A673 (cell line): ENCODE results near the gene ADAMTS13.

Experiments used
- CTCF ChIP-seq: fragments of 300-800, 200-600 bp; sonication (generic); conservative IDR thresholded peaks from 2 replicates; pipeline ENCODE4 v1.5.1; 2017; ENCODE audit warnings: low read depth, mild to moderate bottlenecking, antibody characterized with exemption, low read length, moderate library complexity, mixed read lengths
- EZH2 ChIP-seq: fragments of 200-600 bp; sonication (generic); IDR thresholded peaks from 2 replicates; pipeline ENCODE4 v1.6.1; 2017; ENCODE audit warnings: borderline replicate concordance, low read depth, mild to moderate bottlenecking, mixed read lengths, antibody characterized with exemption, low read length; ENCODE audit not compliant: poor library complexity, severe bottlenecking

- TF ChIP-seq CTCF (no peak), EZH2 (no peak)
Measured at GRCh38 chr9:133476036-133476931, 54.1 kb downstream of the ADAMTS13 start.
